Hepatocyte (in vitro differentiated cells): ENCODE measurements around the gene MEOX2.

ENCODE experiments used
- EZH2 ChIP-seq: fragments of 200-600 bp; sonication (generic); IDR thresholded peaks from 2 replicates; pipeline ENCODE4 v1.6.1; 2016; ENCODE audit warnings: antibody characterized with exemption, mild to moderate bottlenecking, borderline replicate concordance
- EZH2phosphoT487 ChIP-seq: fragments of 200-600 bp; sonication (generic); IDR thresholded peaks from one replicate; pipeline ENCODE4 v1.6.1; 2018; ENCODE audit warnings: antibody characterized with exemption, mild to moderate bottlenecking, low read depth, moderate library complexity; ENCODE audit not compliant: unreplicated experiment, severe bottlenecking
- TF ChIP-seq, protein P1 (sequence below): fragments of 200-600 bp; sonication (generic); IDR thresholded peaks from 2 replicates; pipeline ENCODE4 v1.5.1; 2016; ENCODE audit warnings: antibody characterized with exemption, mild to moderate bottlenecking; ENCODE audit not compliant: poor library complexity

GRCh38 chr7:15567036-15567435, 119.4 kb downstream of the MEOX2 start:
- TF ChIP-seq, protein P1, sequence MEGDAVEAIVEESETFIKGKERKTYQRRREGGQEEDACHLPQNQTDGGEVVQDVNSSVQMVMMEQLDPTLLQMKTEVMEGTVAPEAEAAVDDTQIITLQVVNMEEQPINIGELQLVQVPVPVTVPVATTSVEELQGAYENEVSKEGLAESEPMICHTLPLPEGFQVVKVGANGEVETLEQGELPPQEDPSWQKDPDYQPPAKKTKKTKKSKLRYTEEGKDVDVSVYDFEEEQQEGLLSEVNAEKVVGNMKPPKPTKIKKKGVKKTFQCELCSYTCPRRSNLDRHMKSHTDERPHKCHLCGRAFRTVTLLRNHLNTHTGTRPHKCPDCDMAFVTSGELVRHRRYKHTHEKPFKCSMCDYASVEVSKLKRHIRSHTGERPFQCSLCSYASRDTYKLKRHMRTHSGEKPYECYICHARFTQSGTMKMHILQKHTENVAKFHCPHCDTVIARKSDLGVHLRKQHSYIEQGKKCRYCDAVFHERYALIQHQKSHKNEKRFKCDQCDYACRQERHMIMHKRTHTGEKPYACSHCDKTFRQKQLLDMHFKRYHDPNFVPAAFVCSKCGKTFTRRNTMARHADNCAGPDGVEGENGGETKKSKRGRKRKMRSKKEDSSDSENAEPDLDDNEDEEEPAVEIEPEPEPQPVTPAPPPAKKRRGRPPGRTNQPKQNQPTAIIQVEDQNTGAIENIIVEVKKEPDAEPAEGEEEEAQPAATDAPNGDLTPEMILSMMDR: no peak
- TF ChIP-seq EZH2: no peak
- no peak for TF ChIP-seq EZH2phosphoT487
